WTC11 (cell line): ENCODE results near the gene RAI14. TPM values are rescaled to one million over a fixed set of nuclear protein-coding genes. Genes with fewer than 3 reads are reported as not detected.
"Not testable (repeated sequence)": the region's sequence is repeated elsewhere in the genome, so short reads cannot be mapped to it uniquely, and the experiment has no call there.

ENCODE experiments used
- ATAC-seq: fragments of 200-7000 bp; cut with Tn5 transposase; 2 replicates; pipeline ENCODE4 v1.10.0; 2021; ENCODE audit warnings: mild to moderate bottlenecking, moderate library complexity
- CTCF ChIA-PET: fragments of 300-600 bp; sonication (Branson Sonifier 250); formaldehyde crosslinking; loops from one replicate; lab custom pipeline; 2021; ENCODE audit warnings: antibody characterized with exemption; lab: Charles Lee
- POLR2A ChIA-PET: fragments of 350-600 bp; sonication (Branson Sonifier 250); formaldehyde crosslinking; loops from one replicate; lab custom pipeline; 2021; ENCODE audit warnings: antibody characterized with exemption; lab: Charles Lee
- DNase-seq: peaks from one replicate; pipeline ENCODE4 v3.0.0; 2021; ENCODE audit warnings: low spot score
- H3K27ac Mint-ChIP-seq: 2 replicates; pipeline ENCODE4 v1.8.0; 2021; ENCODE audit warnings: mixed read lengths
- H3K27me3 Mint-ChIP-seq: 2 replicates; pipeline ENCODE4 v1.8.0; 2021; ENCODE audit warnings: low read depth, mild to moderate bottlenecking, moderate library complexity, mixed read lengths
- H3K36me3 Mint-ChIP-seq: 2 replicates; pipeline ENCODE4 v1.8.0; 2021; ENCODE audit warnings: mixed read lengths
- H3K4me1 Mint-ChIP-seq: 2 replicates; pipeline ENCODE4 v1.8.0; 2022; ENCODE audit warnings: mixed read lengths
- H3K4me3 Mint-ChIP-seq: 2 replicates; pipeline ENCODE4 v1.8.0; 2021; ENCODE audit warnings: mild to moderate bottlenecking, moderate library complexity, mixed read lengths
- H3K9me3 Mint-ChIP-seq: 2 replicates; pipeline ENCODE4 v1.8.0; 2021; ENCODE audit warnings: mixed read lengths
- CDX4 ChIP-seq: fragments of 250-450 bp; sonication (Bioruptor Pico); IDR thresholded peaks from 2 replicates; pipeline ENCODE4 v1.9.0; 2021; ENCODE audit warnings: moderate library complexity, mild to moderate bottlenecking, inconsistent platforms, borderline replicate concordance
- CTCF ChIP-seq: fragments of 200-600 bp; IDR thresholded peaks from 2 replicates; pipeline ENCODE4 v1.8.0; 2022; ENCODE audit warnings: antibody characterized with exemption
- ELF4 ChIP-seq: sonication (generic); formaldehyde crosslinking; IDR thresholded peaks from 2 replicates; pipeline ENCODE4 v1.8.1; 2022; ENCODE audit warnings: low read depth, mild to moderate bottlenecking, moderate library complexity, missing genetic modification reagents
- EMX1 ChIP-seq: fragments of 250-450 bp; sonication (Bioruptor Pico); IDR thresholded peaks from 2 replicates; pipeline ENCODE4 v1.8.0; 2021; ENCODE audit warnings: mild to moderate bottlenecking
- ESRRA ChIP-seq: sonication (generic); formaldehyde crosslinking; IDR thresholded peaks from 2 replicates; pipeline ENCODE4 v1.8.1; 2022; ENCODE audit warnings: mild to moderate bottlenecking, missing genetic modification reagents, borderline replicate concordance
- GTF2I ChIP-seq: fragments of 250-450 bp; sonication (Bioruptor Pico); conservative IDR thresholded peaks from 2 replicates; pipeline ENCODE4 v1.4.0; 2021; ENCODE audit warnings: mild to moderate bottlenecking
- JUN ChIP-seq: sonication (generic); formaldehyde crosslinking; IDR thresholded peaks from 2 replicates; pipeline ENCODE4 v1.8.0; 2023; ENCODE audit warnings: mild to moderate bottlenecking, missing genetic modification reagents
- KAT7 ChIP-seq: sonication (generic); formaldehyde crosslinking; IDR thresholded peaks from 2 replicates; pipeline ENCODE4 v1.8.1; 2023; ENCODE audit warnings: missing genetic modification reagents, mild to moderate bottlenecking, borderline replicate concordance
- NFATC4 ChIP-seq: fragments of 250-450 bp; sonication (Bioruptor Pico); IDR thresholded peaks from 2 replicates; pipeline ENCODE4 v1.9.0; 2021; ENCODE audit warnings: mild to moderate bottlenecking
- NFE2L1 ChIP-seq: sonication (generic); formaldehyde crosslinking; IDR thresholded peaks from 2 replicates; pipeline ENCODE4 v1.8.1; 2023; ENCODE audit warnings: missing genetic modification reagents
- NR1H2 ChIP-seq: sonication (generic); formaldehyde crosslinking; IDR thresholded peaks from 2 replicates; pipeline ENCODE4 v1.9.0; 2021; ENCODE audit warnings: mild to moderate bottlenecking, moderate library complexity, missing genetic modification reagents
- SP1 ChIP-seq: sonication (generic); formaldehyde crosslinking; conservative IDR thresholded peaks from 2 replicates; pipeline ENCODE4 v1.8.1; 2022; ENCODE audit warnings: missing genetic modification reagents
- TEAD4 ChIP-seq: sonication (generic); formaldehyde crosslinking; IDR thresholded peaks from 2 replicates; pipeline ENCODE4 v1.8.0; 2022; ENCODE audit warnings: mild to moderate bottlenecking, missing genetic modification reagents
- ZNF396 ChIP-seq: fragments of 250-450 bp; sonication (Bioruptor Pico); IDR thresholded peaks from 2 replicates; pipeline ENCODE4 v1.8.0; 2021; ENCODE audit warnings: mild to moderate bottlenecking, moderate library complexity, borderline replicate concordance
- ZNF416 ChIP-seq: fragments of 250-450 bp; sonication (Bioruptor Pico); IDR thresholded peaks from 2 replicates; pipeline ENCODE4 v1.9.0; 2021; ENCODE audit warnings: mild to moderate bottlenecking, inconsistent platforms
- ZNF423 ChIP-seq: fragments of 250-450 bp; sonication (Bioruptor Pico); IDR thresholded peaks from 2 replicates; pipeline ENCODE4 v2.1.2; 2022; ENCODE audit warnings: mild to moderate bottlenecking, moderate library complexity
- ZNF425 ChIP-seq: fragments of 250-450 bp; sonication (Bioruptor Pico); conservative IDR thresholded peaks from 2 replicates; pipeline ENCODE4 v1.9.0; 2021; ENCODE audit warnings: mild to moderate bottlenecking
- ZNF512 ChIP-seq: sonication (generic); formaldehyde crosslinking; IDR thresholded peaks from 2 replicates; pipeline ENCODE4 v1.8.1; 2022; ENCODE audit warnings: missing genetic modification reagents, borderline replicate concordance
- total RNA-seq: library from RNA; stranded (reverse); gene quantifications from 3 replicates; pipeline ENCODE4 v1.2.3, GENCODE V29; 2021
- TF ChIP-seq, protein P1 (sequence below): sonication (generic); formaldehyde crosslinking; IDR thresholded peaks from 2 replicates; pipeline ENCODE4 v1.8.1; 2023; ENCODE audit warnings: mild to moderate bottlenecking, missing genetic modification reagents
- TF ChIP-seq, protein P2 (sequence below): sonication (generic); formaldehyde crosslinking; IDR thresholded peaks from 2 replicates; pipeline ENCODE4 v1.8.0; 2023; ENCODE audit warnings: missing genetic modification reagents

The RAI14 gene
- total RNA-seq, 1 experiment from 2014 or later = 185 TPM

DNA sequence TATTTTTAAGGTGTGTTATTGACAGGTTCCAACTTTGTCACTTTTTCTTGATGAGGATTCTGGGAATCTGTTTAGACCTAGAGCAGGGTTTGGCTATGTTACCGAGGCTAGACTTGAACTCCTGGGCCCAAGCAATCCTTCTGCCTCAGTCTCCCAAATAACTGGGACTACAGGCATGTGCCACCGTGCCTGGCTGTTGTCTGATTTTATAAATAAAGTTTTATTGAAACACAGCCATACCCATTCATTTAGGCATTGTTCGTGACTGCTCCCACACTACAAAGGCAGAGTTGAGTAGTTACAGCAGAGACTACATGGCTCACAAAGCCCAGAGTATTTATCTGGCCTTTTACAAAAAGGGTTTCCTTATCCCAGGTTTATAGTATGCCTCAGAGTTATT lies 102.4 kb downstream of the RAI14 start:
- no peak overlapping the region for H3K27ac Mint-ChIP-seq
- ChIA-PET POLR2A (no interaction called here), CTCF (no interaction called here)
- peaks cover 9% of the 10 kb centered on the region for H3K4me1 Mint-ChIP-seq
- ATAC-seq (no peak), DNase-seq (no peak)
- TF ChIP-seq ZNF396 (CRISPR knock-in tag) = no peak
- no peak for TF ChIP-seq NR1H2 (CRISPR knock-in tag)
- no peak for TF ChIP-seq ESRRA
- TF ChIP-seq NFE2L1 (CRISPR knock-in tag) = no peak
- TF ChIP-seq ZNF425 (CRISPR knock-in tag) = no peak
- TF ChIP-seq CDX4 = no peak
- no peak for TF ChIP-seq NFATC4 (CRISPR knock-in tag)
- TF ChIP-seq CTCF = no peak
- no peak for TF ChIP-seq EMX1
- no peak for TF ChIP-seq ZNF416 (CRISPR knock-in tag)
- no peak for TF ChIP-seq ELF4
- no peak for TF ChIP-seq JUN
- no peak for TF ChIP-seq SP1 (CRISPR knock-in tag)
- TF ChIP-seq, protein P1, sequence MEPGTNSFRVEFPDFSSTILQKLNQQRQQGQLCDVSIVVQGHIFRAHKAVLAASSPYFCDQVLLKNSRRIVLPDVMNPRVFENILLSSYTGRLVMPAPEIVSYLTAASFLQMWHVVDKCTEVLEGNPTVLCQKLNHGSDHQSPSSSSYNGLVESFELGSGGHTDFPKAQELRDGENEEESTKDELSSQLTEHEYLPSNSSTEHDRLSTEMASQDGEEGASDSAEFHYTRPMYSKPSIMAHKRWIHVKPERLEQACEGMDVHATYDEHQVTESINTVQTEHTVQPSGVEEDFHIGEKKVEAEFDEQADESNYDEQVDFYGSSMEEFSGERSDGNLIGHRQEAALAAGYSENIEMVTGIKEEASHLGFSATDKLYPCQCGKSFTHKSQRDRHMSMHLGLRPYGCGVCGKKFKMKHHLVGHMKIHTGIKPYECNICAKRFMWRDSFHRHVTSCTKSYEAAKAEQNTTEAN (CRISPR knock-in tag) = no peak
- TF ChIP-seq, protein P2, sequence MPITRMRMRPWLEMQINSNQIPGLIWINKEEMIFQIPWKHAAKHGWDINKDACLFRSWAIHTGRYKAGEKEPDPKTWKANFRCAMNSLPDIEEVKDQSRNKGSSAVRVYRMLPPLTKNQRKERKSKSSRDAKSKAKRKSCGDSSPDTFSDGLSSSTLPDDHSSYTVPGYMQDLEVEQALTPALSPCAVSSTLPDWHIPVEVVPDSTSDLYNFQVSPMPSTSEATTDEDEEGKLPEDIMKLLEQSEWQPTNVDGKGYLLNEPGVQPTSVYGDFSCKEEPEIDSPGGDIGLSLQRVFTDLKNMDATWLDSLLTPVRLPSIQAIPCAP (CRISPR knock-in tag) = no peak
- TF ChIP-seq, all 79 proteins: peak for 0
- H3K4me3 Mint-ChIP-seq = no peak overlapping the region
- H3K27me3 Mint-ChIP-seq = no peaks in the 10 kb centered on the region
- H3K9me3 Mint-ChIP-seq = peaks cover 28% of the 10 kb centered on the region
- peaks cover 71% of the 10 kb centered on the region for H3K36me3 Mint-ChIP-seq

DNA sequence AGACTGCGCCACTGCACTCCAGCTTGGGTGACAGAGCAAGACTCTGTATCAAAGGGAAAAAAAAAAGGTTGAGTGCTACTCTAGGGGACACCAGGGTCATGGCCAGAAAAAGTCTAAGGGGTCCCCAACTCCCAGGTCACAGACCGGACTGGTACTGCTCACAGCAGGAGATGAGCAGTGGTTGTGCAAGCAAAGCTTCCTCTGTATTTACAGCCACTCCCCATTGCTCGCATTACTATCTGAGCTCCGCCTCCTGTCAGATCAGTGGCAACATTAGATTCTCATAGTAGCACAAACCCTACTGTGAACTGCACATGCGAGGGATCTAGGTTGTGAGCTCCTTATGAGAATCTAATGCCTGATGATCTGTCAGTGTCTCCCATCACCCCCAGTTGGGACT lies 103.1 kb downstream of the RAI14 start:
- CTCF ChIA-PET, POLR2A ChIA-PET, H3K27me3 Mint-ChIP-seq, DNase-seq, H3K27ac Mint-ChIP-seq, ATAC-seq, H3K4me1 Mint-ChIP-seq, H3K4me3 Mint-ChIP-seq: not testable (repeated sequence)
- peaks cover 32% of the 10 kb centered on the region for H3K9me3 Mint-ChIP-seq
- peaks cover 78% of the 10 kb centered on the region for H3K36me3 Mint-ChIP-seq

DNA sequence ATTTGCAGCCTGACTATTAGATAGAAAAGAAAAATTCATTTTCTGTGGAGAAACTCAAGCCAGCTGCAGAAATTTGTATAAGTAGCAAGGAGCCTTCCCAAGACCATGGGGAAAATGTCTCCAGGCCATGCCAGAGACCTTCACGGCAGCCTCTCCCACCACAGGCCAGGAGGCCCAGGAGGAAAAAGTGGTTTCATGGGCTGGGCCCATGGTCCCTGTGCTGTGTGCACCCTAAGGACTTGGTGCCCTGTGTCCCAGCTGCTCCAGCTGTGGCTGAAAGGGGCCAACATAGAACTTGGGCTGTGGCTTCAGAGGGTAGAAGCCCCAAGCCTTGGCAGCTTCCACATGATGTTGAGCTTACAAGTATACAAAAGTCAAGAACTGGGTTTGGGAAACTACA lies 109.5 kb downstream of the RAI14 start:
- ChIA-PET POLR2A (no interaction called here), CTCF (no interaction called here)
- ATAC-seq (no peak), DNase-seq (no peak)
- H3K9me3 Mint-ChIP-seq = peaks cover 38% of the 10 kb centered on the region
- 0 out of 2 replicates have a peak, but pooled peaks cover 2% of the 10 kb centered on the region for H3K4me1 Mint-ChIP-seq
- H3K27ac Mint-ChIP-seq = no peak overlapping the region
- TF ChIP-seq GTF2I (no peak), TEAD4 (no peak), ZNF423 (CRISPR knock-in tag) (no peak), ZNF512 (CRISPR knock-in tag) (no peak), NFATC4 (CRISPR knock-in tag) (no peak), ZNF425 (CRISPR knock-in tag) (no peak), KAT7 (CRISPR knock-in tag) (no peak), NR1H2 (CRISPR knock-in tag) (no peak)
- no peaks in the 10 kb centered on the region for H3K27me3 Mint-ChIP-seq
- H3K4me3 Mint-ChIP-seq = no peak overlapping the region
- H3K36me3 Mint-ChIP-seq = peaks cover 70% of the 10 kb centered on the region
